Renal cortical epithelial cell (primary cell): Measurements from ENCODE around the gene TMEM203. TPM values are rescaled to one million over a fixed set of nuclear protein-coding genes. Genes with fewer than 3 reads are reported as not detected.
A peak's percentile ranks its signal among the peaks of the same experiment; 100 is the strongest.
"Not testable (repeated sequence)": the region's sequence is repeated elsewhere in the genome, so short reads cannot be mapped to it uniquely, and the experiment has no call there.

Experiments used
- DNase-seq: peaks from one replicate; pipeline ENCODE4 v3.0.0-alpha.2; 2011; ENCODE audit warnings: low read depth
- total RNA-seq: library from RNA; depleted of rRNA; stranded (reverse); fragments of >200 nt; gene quantifications from 2 replicates; pipeline ENCODE4 v1.2.3, GENCODE V29; 2014

TMEM203 gene
- total RNA-seq = 30.2 and 42.8 TPM in 2 replicates

DNA sequence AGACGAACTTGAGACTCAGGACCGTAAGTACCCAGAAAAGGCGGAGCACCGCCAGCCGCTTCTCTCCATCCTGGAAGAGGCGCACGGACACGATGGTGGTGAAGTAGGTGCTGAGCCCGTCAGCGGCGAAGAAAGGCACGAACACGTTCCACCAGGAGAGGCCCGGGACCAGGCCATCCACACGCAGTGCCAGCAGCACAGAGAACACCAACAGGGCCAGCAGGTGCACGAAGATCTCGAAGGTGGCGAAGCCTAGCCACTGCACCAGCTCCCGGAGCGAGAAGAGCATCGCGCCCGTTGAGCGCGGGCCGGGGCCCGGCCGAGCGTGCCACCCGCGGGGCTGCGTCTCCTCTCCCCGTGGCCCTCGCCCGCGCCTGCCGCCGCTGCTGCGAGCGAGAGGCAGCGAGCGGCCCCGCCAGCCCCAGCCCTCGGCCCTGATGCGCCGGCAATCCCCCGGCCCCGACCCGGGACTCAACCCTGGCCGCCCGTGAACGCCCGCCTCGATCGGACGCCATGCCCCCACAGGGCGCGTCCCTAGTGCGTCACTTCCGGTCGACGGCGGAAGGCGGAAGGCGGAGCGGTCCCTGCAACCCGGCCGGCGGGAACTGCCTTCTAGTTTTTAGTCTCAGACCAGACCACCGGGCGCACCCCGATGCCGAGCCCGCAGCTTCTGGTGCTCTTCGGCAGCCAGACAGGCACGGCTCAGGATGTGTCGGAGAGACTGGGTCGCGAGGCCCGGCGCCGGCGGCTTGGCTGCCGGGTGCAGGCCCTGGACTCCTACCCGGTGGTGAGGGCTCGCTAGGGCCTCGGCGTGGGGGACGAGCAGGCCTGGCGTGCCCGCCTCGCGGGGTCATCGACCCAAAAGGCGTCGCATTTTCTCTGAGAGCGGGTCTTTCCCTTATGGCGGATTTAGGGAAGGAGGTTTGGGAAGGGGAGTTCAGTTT is at the start of gene TMEM203, which contains the start of gene NDOR1:
TMEM203 (minus strand) TSS at position 523 of the 944 bp plus-strand sequence; CDS start at position 289, 234 bp downstream.
NDOR1 (plus strand) TSS at position 575 of the 944 bp plus-strand sequence; CDS start at position 653, 78 bp downstream.
- peak; percentile 37 for DNase-seq

DNA sequence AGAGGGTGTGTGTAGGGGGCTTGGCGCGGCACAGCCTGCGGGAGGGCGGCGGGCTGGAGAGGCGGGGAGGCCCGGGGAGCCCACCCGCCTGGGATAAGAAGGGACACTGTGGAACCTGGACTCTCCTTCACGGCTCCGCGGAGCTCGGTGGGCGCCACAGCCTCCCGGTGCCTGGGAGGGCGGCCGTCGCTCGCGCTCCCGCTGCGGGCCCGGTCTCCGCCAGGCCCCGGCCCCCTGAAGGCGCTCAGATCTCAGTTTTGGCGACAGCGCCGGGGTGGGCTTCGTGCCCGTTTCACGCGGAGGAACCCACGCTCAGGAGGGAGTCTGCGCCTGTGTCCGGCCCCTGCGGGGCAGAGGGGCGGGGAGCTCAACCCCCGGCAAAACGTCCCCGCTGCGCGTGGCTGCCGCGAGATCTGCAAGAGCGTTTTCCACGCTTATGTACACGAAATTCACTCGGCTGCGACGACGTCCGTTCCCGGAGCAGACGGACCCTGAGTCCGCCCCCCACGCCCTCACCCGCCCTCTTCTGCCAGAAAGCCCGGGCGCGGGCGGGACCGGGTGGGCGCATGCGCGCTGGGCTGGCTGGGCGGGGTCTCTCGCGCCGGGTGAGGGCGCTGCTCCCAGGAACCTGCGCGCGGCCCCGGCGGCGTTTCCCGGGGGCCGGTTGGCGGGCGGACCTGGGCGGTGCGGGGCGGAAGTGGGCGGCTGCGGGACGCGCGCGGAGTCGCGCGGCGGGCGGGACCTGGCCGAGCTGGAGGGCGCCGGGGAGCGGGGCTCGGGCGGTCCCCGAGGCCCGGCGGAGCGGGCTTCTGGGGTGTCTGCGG is 49.4 kb upstream of the TMEM203 start, which contains the start of gene NELFB:
NELFB (plus strand) TSS at position 704 of the 824 bp plus-strand sequence.
- peak; percentile 45 for DNase-seq

DNA sequence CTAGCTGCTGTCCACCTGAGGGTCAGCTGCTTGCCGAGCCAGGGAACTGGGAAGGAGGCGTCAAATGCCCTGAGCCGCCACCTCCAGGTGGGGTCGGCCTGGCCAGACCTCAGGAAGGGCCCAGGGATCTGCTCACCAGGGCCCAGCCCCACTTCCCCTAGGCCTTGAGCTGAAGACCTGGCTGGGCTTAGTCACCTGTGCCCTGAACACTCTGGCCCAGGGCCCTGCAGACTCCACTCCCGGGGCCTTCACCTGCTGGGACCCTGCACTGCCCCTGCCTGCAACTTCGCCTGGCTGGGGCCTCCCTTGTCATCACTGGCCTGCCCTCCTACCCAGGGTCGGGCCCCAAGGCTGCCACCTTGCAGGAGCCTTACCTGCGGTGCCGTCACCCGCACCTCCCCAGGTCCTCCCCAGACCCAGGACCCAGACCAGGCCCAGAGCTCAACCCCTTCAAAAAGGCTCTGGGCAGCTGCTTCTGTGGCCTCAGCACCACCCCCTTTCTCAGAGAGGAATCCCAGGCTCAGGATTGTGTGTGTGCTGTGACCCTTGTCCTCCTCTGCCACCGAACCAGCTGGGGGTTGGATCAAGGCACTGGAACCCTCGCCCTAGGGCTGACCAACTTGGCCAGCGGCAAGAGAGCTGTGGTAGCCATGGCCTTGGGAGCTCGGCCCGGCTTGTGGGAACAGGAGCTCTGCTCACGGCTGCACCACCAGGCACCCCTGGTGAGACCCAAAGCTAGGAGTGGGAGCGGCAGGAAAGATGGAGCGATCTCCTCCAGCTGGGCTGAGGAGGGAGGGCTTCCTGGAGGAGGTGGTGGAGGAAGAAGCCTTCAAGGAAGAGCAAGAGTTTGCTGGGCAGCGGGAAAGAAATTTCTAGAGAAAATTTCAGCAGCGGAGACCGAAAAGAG is 48.5 kb upstream of the TMEM203 start:
- peak; percentile 62 for DNase-seq

GRCh38 chr9:137252555-137253506 is 47.4 kb upstream of the TMEM203 start:
- DNase-seq = no peak

DNA sequence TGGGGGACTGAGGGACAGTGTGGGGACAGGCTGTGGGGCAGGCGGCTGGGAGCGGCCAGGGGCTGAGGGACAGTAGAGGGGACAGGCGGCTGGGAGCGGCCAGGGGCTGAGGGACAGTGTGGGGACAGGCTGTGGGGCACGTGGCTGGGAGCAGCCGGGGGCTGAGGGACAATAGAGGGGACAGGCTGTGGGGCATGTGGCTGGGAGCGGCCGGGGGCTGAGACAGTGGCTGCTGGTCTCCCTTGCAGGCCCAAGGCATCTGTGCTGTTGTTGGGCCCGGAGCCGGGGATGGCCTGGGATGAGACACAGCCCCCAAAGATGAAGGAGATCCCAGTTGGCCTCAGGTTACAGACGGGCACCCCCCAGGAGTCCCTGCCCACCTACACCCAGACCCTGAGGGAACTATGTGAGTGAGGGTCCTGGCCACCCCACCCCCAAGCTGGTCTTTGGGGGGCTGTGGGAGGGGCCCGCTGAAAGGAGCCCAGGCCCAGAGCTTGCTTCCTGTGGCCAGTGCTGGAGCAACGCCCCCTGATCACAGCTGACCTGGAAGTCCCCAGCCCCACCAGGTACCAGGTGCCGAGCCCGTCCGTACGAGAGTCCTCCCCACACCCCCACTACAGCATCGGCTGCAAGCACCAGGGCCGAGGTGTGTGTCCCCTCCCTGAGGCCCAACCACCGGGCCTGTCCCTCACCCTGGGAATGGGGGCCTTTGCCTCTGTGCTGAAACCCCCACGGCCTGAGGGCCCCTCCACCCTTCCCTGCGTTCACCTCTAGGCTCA is 46.2 kb upstream of the TMEM203 start:
- DNase-seq = no peak

DNA sequence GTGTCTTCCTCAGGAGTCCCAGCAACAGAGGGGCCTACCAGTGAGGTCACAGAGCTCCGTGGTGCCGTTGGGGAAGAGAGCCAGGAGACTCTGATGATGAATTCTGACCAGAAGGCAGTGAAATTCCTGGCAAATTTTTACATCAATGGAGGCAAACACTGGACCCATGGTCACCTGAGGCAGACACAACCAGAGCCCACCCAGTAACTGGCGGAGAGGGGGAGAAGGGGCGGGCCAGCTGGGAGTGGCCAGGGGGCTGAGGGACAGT is 45.7 kb upstream of the TMEM203 start, which contains the start of gene STPG3:
STPG3 (plus strand) TSS at position 93 of the 268 bp plus-strand sequence; CDS start at position 94, 1 bp downstream.
- no peak for DNase-seq

DNA sequence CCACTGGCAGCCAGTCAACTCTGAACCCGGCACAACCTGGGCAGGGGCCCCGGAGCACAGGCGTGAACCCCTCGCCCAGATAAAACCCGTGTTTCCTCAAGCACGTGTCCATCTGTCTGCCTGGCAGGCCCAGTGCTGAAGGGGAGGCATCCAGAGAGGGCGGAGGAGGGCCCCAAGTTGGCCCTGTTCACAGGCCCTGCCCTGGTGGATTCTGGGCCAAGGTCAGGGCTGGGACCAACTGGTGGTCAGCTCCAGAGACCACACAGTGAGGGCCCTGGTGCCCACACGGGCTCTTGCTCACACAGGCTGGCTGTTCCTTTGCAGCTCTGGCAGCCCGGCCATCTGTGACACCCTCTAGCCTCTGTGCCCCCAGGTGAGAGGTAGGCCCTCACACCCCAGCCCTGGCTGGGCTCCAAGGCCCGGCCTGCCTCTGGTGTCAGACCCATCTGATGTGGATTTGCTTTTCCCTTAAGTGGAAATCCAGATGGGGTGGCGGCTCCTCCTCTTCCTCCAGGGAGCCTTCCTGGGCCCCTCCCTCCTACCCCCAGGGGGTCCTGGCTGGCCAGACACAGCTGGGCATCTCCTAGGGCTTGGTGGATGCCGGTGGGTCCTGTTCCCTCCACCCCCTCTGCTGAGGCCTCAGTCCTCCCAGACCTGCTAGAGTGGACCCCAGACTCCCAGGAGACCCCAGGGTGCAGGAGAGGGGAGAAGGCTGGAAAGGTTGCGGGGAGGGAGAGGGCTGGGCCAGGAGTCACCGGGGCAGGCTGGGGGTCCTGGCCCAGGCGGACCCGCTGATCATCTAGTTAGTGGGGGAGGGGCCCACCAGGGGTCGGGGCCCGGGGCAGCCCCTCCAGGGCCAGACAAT is 45.1 kb upstream of the TMEM203 start:
- no peak for DNase-seq

GRCh38 chr9:137247916-137248175 is 42.4 kb upstream of the TMEM203 start:
- no peak for DNase-seq

GRCh38 chr9:137247135-137247915 is 41.9 kb upstream of the TMEM203 start:
- DNase-seq = peak; percentile 77

- DNase-seq = no peak
Measured at GRCh38 chr9:137245450-137246421, 40.3 kb upstream of the TMEM203 start.

DNA sequence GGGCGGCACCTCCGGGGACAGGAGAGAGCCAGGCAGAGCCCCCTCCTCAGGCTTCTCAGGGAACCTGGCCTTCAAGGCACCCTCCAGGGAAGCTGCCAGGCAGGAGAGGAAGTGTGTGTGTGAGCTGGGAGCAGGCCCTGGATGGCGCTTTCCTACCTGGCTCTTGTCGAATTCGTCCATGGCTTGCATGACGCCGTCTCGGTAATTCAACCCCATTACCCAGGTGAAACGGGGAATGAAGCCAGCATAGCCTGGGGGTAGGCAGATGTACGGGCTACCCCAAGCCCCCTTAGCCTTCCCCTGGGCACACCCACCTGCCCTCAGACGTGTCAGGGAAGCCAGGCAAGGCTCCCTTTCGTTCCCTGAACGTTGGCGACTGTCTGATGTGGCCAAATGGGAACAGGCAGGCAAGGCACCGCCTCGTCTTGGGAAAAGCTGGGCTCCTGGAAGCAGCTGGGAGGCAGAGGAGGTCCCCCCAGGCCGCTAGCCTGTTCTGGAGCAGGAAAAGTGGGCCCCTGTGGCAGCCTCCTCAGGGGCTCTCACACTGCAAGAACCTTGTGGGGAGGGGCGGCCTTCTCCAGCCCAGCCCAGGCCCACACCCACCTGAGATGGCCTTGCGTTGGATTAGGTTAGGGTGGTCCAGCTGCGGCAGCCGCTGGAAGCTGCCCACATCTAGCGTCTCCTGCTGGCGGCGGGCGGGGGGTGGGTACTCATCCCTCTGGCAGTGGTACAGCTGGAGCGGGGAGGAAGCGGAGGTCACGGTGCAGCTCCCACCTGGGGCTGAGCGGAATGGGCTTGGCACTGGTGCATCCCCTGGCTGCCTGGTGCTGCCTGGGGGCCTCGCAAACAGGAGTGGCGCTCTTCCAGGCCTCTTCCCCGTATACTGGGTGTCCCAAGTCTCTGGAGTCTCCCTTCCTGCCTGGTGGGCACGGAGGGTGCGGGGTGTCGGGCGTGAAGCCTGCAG is 39.3 kb upstream of the TMEM203 start:
- DNase-seq = no peak

DNA sequence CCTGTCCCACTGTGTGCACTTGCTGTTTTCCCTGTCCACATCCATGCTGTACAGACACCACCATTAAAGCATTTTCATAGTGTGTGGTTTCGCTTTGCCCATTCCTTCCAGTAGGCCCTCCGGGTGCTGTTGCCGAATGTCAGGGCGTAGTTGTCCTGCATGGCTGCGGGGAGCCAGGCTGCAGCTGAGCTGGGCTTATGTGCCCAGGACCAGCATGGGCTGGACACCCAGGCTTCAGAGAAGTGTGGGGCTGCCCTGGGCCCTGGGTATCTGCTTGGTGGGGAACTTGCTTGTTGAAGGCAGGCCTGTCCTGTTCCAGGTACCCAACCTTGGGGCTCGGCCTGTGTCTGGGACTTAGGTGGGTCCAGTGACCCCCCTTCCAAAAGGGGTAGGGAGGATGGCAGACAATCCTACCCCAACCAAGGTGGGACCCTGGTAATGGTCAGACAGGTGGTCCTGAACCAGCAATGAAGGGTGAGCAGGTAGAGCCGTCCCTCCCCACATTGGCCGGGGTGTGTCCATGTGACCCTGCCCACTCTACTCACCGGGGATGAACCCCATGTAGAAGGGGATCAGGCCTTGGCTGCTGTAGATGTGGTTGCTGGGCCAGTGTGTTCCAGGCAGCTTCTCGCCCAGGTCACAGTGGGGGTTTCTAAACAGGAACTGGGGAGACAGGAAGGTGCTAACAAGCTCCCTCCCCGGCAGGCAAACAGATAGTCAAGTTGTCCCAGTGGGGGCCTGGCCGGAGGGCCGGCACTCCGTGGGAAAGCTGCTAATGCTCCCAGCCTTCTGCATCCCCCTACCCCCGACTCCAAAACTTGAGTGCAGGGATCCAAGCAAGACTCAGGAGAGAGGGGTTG is 38.4 kb upstream of the TMEM203 start:
- no peak for DNase-seq

DNA sequence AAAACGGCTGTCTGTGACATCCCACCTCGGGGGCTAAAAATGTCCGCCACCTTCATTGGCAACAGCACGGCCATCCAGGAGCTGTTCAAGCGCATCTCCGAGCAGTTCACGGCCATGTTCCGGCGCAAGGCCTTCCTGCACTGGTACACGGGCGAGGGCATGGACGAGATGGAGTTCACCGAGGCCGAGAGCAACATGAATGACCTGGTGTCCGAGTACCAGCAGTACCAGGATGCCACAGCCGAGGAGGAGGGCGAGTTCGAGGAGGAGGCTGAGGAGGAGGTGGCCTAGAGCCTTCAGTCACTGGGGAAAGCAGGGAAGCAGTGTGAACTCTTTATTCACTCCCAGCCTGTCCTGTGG is 37.8 kb upstream of the TMEM203 start:
- DNase-seq = not testable (repeated sequence)
